Head of caudate nucleus (tissue), 42 donors: Measurements from ENCODE around the gene PAGR1.
A peak's percentile ranks its signal among the peaks of the same experiment; 100 is the strongest.
"Not testable (repeated sequence)": the region's sequence is repeated elsewhere in the genome, so short reads cannot be mapped to it uniquely, and the experiment has no call there.

Experiments
- DNase-seq, 42 donors: peaks; one replicate each; pipeline versions ENCODE4 v3.0.0 to v3.0.0-alpha.2; 2020 to 2021; ENCODE audit warnings: mixed read lengths in 7 of 42
- intact Hi-C: fragments of 100-400 bp; cut with DNase I; formaldehyde crosslinking; loops from one replicate; pipeline ENCODE4 v1.15.0; 2022

Gene PAGR1

GRCh38 chr16:29815793-29816693 lies at the start of gene PAGR1:
Gene PAGR1 (plus strand): TSS chr16:29816152. CDS start chr16:29816526, 374 bp downstream.
- peak; percentile 92 to 99 (median 98) for DNase-seq
- intact Hi-C loops: loop anchor here (10.0 kb wide), 2 partner anchors 109 to 179 kb away; partner anchors contain the start of genes HIRIP3, INO80E and KCTD13

- intact Hi-C loops: no loop called here
- no peak for DNase-seq
These were observed 49.4 kb upstream of the PAGR1 start for GRCh38 chr16:29766571-29766970.

GRCh38 chr16:29767062-29767461 lies 48.9 kb upstream of the PAGR1 start:
- intact Hi-C loops: no loop called here

GRCh38 chr16:29769507-29769906 lies 46.4 kb upstream of the PAGR1 start:
- intact Hi-C loops: no loop called here
- no peak for DNase-seq

More at GRCh38 chr16:29767062-29767461, 48.9 kb upstream of the PAGR1 start:
- no peak for DNase-seq

GRCh38 chr16:29770250-29770929 lies 45.6 kb upstream of the PAGR1 start:
- no peak for DNase-seq

GRCh38 chr16:29772330-29772729 lies 43.6 kb upstream of the PAGR1 start:
- intact Hi-C loops, DNase-seq: not testable (repeated sequence)

More at GRCh38 chr16:29770250-29770929, 45.6 kb upstream of the PAGR1 start:
- intact Hi-C loops: no loop called here

- no peak for DNase-seq
- intact Hi-C loops: no loop called here
These were observed 41.2 kb upstream of the PAGR1 start for GRCh38 chr16:29774730-29775129.

GRCh38 chr16:29775742-29776408 lies 40.1 kb upstream of the PAGR1 start:
- intact Hi-C loops: no loop called here
- DNase-seq: no peak

- no peak for DNase-seq
- intact Hi-C loops: no loop called here
These were observed 38.2 kb upstream of the PAGR1 start, which contains the start of gene ZG16 for GRCh38 chr16:29777576-29778350. Gene ZG16 (plus strand): TSS chr16:29778256. CDS start chr16:29779267, 1,011 bp downstream.

GRCh38 chr16:29779474-29779873 lies 36.5 kb upstream of the PAGR1 start:
- DNase-seq: no peak
- intact Hi-C loops: no loop called here

- DNase-seq, intact Hi-C loops: not testable (repeated sequence)
These were observed 32.6 kb upstream of the PAGR1 start for GRCh38 chr16:29783094-29783953.

GRCh38 chr16:29784157-29784556 lies 31.8 kb upstream of the PAGR1 start:
- no peak for DNase-seq
- intact Hi-C loops: no loop called here

- DNase-seq: peak; percentile 34 to 88 (median 75)
- intact Hi-C loops: no loop called here
These were observed 31.0 kb upstream of the PAGR1 start for GRCh38 chr16:29784901-29785500.

- intact Hi-C loops: not testable (repeated sequence)
These were observed 28.8 kb upstream of the PAGR1 start for GRCh38 chr16:29787155-29787554.

GRCh38 chr16:29789775-29790182 lies 26.2 kb upstream of the PAGR1 start:
- peak in 2 of 42 donors; percentile 9 to 46 for DNase-seq
- intact Hi-C loops: no loop called here

More at GRCh38 chr16:29787155-29787554, 28.8 kb upstream of the PAGR1 start:
- not testable (repeated sequence) for DNase-seq

- peak; percentile 97 to 100 (median 99) for DNase-seq
- intact Hi-C loops: no loop called here
These were observed 25.6 kb upstream of the PAGR1 start, which contains the start of gene KIF22 for GRCh38 chr16:29790183-29790948. Gene KIF22 (plus strand): TSS chr16:29790751. CDS start chr16:29790760, 9 bp downstream.
